GM18519 (cell line): ENCODE measurements around the gene BSPH1.
"Not testable (repeated sequence)": the region's sequence is repeated elsewhere in the genome, so short reads cannot be mapped to it uniquely, and the experiment has no call there.

Experiments
- ATAC-seq: cut with Tn5 transposase; IDR thresholded peaks from one replicate; pipeline ENCODE4 v1.9.1; 2021; ENCODE audit warnings: mild to moderate bottlenecking, moderate library complexity; ENCODE audit not compliant: unreplicated experiment, low FRiP score

Gene BSPH1

GRCh38 chr19:47928581-47928980, 63.4 kb downstream of the BSPH1 start:
- not testable (repeated sequence) for ATAC-seq

- ATAC-seq: not testable (repeated sequence)
These were observed 71.9 kb downstream of the BSPH1 start for GRCh38 chr19:47920107-47920506.
